Stimulated activated CD8-positive, alpha-beta memory T cell treated with anti-CD3 and anti-CD28 coated beads, Interleukin-7, amount 100 ng/mL, for 48 hours (primary cell): ENCODE data around the gene STH.

Source experiments
- DNase-seq, 2 donors: peaks; one replicate each; pipeline ENCODE4 v3.0.0-alpha.2; 2020; ENCODE audit warnings: low read depth in 1 of 2; ENCODE audit errors: extremely low read depth in 1 of 2

STH gene

GRCh38 chr17:45966606-45967280 lies 32.3 kb upstream of the STH start:
- DNase-seq, result no peak

DNA sequence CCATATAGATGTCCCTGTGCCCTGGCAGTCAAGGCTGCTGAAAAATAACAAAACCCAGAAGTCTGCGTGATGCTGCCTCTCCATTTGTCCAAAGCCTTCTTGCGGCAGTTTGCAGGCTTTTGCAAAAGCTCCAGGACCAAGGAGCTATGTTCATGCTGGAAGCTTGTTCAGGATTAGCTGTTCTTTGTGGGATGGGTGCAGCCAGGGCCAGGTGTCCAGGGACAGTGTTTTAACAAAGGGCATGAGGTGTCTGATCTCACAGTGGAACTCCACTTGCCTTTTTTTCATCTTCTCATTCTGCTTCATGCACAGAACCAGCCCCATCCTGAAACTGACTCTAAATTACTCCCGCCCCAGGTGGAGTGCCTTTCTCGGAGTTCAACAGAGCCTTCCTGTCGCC lies 31.7 kb upstream of the STH start:
- no peak for DNase-seq

DNA sequence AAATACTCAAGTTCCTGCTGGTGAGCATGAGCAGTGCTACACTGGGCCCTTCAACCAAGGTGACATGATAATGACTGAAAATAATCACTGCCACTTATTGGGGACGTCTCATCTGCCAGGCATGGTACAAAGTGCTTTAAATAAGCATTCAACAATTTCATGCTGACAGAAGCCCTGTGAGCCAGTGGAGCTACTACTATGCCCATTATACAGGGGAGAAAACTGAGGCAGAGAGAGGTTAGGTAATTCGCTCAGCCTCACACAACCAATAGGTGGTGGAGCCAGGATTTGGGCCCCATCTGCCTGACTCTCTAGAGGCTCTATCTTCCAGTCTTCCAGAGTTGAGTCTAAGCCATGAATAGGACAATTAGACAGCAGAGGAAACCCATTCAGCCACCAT lies 30.3 kb upstream of the STH start:
- no peak for DNase-seq

DNA sequence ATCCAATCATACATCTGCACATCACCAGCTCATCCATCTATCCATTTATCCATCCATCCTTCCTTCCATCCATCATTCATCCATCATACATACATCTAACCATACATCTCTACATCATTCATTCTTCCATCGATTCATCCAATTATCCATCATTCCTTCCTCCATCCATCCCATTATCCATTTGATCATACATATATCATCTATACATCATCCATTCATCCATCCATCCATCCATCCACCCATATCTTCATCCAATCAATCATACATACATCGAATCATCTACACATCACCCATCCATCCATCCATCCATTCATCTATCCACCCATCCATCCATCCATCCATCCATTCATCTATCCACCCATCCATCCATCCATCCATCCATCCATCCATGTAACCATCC lies 29.3 kb upstream of the STH start:
- no peak for DNase-seq

DNA sequence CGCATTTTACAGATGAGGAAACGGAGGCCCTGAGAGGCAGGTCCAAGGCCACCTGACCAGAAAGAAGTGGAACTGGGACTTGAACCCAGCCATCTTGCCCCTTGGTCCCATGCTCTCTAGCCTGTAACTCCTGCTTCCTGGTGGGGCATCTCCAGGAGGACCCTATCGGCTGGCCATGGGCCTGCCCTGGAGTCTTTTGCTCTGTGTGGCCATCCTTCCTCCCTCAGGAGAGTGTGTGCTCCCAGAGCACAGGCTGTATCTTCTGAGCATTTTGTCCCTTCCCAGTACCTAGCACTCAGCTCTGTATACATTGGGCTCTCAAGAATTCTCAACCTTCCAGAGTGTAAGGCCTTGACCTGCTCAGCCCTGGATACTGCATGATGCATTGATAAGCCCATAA lies 28.4 kb upstream of the STH start:
- no peak for DNase-seq

GRCh38 chr17:45971698-45972141 lies 27.3 kb upstream of the STH start:
- DNase-seq, result no peak

GRCh38 chr17:45972531-45972930 lies 26.5 kb upstream of the STH start:
- DNase-seq, result no peak

- no peak for DNase-seq
Measured at GRCh38 chr17:45973099-45973780, 25.8 kb upstream of the STH start.

GRCh38 chr17:45973946-45974859 lies 24.8 kb upstream of the STH start:
- DNase-seq, result no peak

DNA sequence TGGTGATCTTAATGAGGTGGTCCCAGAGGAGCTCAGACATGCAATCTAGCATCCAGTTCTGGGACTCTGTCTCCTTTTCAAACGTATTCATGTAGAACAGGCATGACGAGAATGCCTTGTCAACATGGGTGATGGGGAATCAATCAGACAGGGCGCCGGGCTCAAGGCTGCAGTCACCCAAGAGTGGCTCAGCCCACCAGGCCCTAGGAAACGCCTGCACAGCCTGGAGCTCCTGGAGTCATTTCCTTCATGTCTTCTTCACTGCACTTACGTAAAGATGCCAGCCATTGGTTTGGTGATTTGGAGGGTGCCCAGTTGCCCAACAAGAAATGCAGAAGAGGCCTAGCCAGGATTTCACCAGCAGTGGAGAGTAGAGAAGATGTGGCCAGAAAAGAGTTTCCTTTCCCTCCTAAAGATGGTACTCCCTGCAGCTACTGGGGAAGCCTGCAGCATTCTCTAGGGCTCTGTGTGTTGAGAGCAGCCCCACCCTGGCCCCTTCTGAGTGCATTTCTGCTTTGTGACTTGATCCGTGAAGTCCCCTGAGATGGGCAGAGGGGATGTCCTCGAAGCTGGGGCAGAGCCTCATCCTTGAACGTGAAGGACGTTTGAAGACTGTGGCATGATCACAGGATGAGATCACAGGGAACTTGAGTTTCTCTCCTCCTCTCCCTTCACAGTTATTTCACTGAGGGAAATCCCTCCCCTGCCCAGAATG lies 24.0 kb upstream of the STH start:
- DNase-seq, result no peak

DNA sequence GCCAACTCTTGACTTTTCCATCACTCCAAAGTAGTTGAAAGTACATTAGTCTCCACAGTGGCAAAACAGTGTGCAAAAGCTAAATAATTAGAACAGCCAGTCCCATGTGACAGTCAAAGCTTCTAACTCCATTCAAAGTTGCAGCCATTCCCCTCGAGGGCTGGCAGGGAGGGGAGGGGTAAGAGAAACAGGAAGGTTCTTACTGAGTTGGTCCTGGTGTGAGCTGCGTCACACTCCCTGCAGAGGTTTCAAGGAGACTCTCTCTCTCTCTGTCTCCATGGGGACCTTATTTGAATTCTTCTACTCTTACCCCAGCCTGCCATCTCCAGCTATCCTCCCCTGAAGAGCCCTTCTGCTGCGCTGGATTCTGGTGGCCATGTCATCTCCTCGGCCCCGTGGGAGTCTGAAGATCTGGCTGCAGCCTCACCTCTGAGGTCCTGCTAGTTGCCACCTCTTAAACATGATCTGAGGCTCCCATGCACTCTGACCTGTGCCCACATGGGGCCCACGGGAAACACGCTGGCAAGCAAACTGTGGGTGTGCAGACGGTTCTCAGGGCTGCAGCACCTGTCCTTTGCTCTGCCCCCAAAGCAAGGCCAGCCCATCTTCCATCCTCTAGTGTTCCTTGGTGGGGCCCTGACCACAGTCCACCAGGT lies 23.3 kb upstream of the STH start:
- DNase-seq, result no peak

DNA sequence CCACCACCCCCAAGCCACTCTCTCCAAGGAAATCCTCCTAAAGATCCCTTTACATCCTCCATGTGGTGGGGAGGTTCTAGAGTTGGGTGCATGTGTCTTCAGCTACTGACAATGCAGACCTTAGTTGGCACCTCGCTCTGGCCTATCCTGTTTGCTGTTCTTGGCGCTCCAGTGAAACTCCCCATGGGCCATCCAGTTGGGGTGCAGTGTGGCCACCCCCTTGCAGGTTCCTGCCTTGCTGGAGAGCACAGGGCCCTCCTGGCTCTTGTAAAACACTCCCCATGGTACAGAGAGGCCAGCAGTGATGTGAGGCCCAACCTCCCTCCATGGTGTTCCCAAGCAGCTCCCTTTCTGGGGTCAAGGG lies 22.7 kb upstream of the STH start:
- DNase-seq, result no peak

DNA sequence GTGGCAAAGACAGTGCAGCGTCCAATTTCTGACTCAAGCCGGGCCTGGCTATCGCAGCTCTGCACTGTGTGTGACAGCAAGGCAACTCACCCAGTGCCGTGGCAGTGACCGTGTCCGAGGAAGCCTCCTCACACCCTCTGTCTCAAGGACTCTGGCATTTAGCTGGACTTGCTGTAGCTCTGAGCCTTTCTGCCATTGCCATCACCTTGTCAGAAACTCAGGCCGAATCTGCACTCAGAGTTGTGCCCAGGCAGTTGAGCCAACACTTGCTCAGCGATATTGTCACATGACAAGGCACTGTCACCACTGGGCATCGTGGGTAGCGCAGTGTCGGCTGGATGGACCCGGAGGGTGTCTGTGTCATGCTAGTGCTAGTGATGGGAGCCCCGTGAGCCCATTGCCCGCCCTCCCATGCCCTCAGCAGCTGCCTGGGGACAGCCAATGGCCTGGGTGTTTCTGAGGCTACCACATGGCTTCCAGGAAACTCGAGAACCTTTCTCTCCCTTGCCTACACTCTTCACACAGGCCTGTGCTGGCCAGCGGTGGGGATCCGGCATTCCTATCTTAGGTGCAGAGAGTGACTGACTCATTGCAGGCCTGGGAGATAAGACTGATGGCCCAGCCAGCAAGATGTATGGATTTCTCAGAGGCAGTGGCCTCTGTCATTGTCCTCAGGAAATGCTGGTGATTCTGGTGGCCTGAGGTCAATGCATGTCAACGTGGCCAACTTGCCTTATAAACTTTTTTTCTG lies 22.1 kb upstream of the STH start:
- DNase-seq, result no peak

GRCh38 chr17:45977506-45977824 lies 21.6 kb upstream of the STH start:
- no peak for DNase-seq

DNA sequence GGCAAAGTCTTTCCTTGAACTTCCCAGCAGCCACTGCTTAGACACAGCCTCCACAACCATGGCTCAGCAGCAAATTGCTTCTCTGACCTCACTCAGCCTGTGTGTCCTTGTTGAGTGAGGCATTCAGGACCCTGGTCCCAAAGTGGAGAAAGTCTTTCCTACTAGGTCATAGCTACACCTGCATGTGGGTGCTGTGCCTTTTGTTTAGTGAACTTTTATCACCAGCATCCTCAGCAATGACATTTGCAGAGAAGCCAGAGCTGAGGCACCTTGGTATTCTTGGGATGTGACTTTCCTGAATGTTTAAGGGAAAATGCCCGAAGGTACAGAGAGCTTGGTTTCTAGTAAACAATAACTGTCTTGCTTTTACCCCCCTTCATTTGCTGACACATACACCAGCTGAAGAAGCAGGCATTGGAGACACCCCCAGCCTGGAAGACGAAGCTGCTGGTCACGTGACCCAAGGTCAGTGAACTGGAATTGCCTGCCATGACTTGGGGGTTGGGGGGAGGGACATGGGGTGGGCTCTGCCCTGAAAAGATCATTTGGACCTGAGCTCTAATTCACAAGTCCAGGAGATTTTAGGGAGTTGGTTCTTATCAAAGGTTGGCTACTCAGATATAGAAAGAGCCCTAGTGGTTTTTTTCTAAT lies 20.9 kb upstream of the STH start:
- no peak for DNase-seq

DNA sequence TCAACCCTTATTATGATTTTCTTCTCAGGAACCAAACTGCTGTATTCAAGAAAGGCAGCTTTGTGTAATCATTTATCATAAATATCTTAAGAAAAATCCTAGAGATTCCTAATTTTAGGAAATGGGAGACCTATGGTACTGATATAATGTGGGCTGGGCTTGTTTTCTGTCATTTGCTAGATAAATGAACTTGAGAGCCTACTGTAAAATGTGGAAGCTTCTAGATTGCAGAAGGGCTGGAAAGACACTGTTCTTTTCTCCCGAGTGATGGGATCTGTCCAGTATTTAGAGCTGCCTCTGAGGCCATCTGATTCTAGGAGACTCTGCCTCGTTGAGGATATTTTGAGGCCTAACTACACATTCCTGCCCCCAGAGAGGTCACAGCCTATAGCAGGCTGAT lies 19.9 kb upstream of the STH start:
- no peak for DNase-seq

DNA sequence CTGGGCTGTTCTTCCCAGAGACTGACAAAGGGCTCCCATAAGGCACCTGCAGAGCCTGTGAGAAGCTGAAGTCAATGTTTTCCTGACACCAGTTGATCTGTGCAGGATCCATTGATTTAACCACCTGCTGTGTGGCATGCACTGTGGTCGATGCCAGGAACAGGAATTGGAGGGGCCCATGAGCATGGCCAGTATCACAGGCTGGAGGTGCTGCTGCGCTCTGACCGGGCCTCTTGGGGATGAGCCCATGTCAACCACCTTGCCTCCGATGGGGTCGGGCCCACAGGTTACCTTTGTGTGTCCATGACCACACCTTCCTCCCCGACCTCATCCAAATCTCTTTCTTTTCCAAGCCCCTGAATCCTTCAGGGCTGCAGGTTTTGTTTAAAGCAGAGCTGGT lies 18.2 kb upstream of the STH start:
- DNase-seq, result no peak

DNA sequence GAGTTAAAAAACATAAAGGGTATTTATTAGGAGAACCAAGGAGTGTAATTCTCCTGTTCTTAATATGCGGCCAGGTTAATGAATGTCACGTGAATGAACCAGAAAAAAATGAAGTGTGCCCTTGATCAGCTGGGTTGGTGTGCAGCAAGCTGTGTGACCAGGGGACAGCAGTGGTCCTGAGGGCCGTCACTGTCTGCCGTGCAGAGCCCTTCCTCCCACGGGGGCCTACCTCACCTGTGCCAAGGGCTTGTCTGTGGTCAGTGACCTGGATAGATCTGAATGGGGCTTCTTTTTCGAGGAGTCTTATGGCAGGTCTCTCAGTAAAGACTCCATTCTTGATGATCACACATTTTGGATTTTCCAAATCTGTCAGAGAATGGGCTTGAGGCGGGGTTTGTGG lies 17.7 kb upstream of the STH start:
- DNase-seq, result no peak

DNA sequence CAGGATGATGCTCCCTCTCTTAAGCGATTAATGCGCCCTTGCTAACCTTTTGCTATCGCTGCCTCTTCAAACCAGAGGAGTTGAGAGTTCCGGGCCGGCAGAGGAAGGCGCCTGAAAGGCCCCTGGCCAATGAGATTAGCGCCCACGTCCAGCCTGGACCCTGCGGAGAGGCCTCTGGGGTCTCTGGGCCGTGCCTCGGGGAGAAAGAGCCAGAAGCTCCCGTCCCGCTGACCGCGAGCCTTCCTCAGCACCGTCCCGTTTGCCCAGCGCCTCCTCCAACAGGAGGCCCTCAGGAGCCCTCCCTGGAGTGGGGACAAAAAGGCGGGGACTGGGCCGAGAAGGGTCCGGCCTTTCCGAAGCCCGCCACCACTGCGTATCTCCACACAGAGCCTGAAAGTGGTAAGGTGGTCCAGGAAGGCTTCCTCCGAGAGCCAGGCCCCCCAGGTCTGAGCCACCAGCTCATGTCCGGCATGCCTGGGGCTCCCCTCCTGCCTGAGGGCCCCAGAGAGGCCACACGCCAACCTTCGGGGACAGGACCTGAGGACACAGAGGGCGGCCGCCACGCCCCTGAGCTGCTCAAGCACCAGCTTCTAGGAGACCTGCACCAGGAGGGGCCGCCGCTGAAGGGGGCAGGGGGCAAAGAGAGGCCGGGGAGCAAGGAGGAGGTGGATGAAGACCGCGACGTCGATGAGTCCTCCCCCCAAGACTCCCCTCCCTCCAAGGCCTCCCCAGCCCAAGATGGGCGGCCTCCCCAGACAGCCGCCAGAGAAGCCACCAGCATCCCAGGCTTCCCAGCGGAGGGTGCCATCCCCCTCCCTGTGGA lies 16.0 kb upstream of the STH start:
- no peak for DNase-seq
